ENCODE measurements around the gene FOXI3.

FOXI3 gene

DNA sequence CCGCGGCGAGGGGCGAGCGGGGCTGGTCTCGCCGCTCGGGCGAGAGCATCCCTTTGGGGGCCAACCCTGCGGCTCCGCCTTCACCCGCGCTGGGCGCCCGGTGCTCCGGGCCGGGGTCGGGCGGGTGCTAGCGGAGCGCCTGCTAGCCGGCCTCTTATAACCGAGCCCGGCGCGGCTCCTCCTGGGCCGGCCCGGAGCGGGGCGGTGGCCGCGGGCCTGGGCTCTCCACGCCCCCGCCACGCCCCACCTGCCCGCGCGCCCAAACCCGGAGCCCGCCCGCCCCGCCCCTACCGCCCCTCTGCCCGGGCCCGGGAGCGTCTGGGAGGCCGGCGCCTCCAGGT lies at the start of gene FOXI3:
Gene FOXI3, minus strand, starts transcription at position 129 of the 341 bp plus-strand sequence. CDS start 158 bp downstream, outside the sequence.
- no peak for DNase-seq

- DNase-seq = no peak
These were observed 48.2 kb upstream of the FOXI3 start for GRCh38 chr2:88500691-88501090.

DNA sequence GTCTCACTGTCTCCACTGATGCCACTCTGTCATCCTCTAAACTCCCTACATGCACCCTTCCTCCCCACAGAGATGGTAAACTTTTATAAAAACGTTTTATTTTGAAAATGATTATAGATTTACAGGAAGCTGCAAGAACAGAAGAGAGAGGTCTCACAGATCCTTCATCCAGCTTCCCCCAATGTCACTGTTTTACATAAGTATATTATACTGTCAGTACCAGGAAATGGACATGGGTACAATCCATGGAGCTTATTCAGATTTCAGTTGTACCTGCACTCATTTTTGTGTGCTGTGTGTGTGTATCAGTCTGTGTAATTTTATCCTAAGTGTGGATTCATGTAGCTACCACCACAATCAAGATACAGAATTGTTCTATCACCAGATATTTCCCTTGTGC lies 46.7 kb upstream of the FOXI3 start:
- no peak for DNase-seq

GRCh38 chr2:88493481-88493880 lies 41.0 kb upstream of the FOXI3 start:
- no peak for DNase-seq

DNA sequence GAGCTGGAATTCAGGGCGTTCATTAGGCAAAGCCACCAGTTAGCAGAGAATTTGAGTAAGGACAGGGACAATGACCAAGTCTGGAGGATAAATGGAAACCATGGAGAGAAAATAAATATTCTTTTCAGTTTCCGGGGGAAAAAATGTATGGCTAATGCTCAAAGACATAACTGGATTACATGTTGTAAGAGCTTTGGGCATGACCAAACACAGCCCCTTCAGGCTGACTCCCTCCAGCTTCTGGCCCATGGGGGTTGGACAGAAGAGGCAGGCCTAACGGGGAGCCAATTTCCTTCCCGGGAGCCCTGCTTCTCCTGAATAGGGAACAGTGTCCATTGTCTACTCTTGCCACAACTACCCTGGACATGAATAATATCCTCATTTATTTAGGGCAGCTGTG lies 39.5 kb upstream of the FOXI3 start:
- DNase-seq = no peak

- no peak for DNase-seq
These were observed 36.7 kb upstream of the FOXI3 start for GRCh38 chr2:88489181-88489580.

GRCh38 chr2:88483200-88483599 lies 30.7 kb upstream of the FOXI3 start:
- DNase-seq = no peak

DNA sequence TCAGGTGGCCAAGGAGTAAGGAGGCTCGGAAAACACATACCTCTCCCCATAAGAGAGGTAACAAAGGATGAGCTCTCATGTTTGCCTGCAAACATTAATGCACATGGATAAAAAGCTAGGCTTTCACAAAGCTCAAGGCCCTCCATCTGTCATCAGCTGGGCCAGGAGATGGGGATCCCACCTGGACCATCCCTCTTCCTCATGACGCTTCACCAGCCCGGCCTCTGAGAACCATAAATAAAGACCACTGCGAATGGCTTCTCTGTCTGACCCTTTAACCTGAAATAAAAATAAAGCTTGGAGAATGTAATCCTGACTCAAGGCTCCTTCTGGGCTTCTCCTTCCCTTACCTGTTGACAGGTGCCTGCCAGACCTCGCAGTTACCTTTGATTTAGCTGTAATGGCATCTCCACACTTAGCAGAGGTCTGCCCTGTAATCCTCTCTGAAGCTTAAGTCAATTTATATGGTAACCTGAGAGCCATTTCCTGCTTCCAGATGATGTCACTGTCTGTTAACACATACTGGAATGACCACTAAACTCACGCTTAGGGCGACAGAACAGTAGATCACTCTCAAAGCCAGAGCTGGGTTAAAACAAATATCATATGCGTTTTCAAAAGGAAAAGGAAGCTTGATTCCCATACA lies 29.3 kb upstream of the FOXI3 start:
- peak; percentile 6 for DNase-seq

DNA sequence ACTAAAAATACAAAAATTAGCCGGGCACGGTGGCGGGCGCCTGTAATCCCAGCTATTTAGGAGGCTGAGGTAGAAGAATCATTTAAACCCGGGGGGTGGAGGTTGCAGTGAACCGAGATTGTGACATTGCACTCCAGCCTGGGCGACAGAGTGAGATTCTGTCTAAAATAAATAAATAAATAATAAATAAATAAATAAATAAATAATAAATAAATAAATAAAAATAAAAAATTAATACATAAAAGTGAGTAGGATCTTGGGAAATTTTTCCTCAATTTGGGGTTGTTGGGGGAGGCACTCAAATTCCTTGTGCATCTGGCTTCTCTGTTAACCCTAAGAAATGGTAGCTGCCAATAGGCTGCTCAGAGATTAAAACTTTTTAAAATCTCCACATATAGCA lies 20.3 kb upstream of the FOXI3 start:
- DNase-seq = no peak

DNA sequence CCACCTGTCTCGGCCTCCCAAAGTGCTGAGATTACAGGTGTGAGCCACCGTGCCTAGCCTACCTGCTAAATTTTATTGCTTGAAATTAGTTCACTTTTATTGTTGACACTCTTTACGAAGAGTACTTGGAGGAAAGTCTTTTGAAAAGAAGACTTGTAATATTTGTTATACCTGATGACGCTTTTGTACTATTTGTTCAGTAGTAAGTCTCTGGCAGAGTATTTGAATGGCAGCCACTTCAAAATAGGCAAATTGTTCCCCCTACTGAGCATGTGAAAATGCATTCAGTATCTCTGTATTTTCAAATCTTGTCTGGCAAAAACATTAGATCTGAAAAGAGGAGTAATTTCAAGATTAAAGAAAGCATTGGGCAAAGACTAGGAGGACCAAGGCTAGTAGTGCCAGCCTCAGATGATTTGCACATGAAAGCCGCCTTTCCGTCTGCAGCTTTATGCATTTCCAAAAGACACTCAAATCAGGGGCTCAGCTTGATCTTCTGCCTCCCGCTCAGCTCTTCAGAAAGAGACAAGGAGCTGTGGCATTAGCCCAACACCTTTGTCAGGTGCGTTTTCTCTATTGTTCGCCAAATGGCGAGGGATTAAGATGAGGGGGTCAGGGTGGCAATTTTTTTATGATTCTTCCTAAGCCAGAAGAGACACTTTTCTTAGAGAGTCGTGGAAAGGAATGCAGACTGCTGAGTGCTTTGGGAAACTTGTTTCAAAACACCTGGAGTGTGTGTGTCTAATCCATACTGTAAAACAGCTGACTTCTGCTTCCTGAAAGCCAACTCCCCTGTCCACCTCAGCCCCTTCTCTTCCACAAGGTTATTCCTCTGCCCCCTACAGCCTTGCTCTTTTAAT lies 18.8 kb upstream of the FOXI3 start:
- DNase-seq = no peak

- DNase-seq = no peak
These were observed 17.0 kb upstream of the FOXI3 start for GRCh38 chr2:88469202-88470114.

DNA sequence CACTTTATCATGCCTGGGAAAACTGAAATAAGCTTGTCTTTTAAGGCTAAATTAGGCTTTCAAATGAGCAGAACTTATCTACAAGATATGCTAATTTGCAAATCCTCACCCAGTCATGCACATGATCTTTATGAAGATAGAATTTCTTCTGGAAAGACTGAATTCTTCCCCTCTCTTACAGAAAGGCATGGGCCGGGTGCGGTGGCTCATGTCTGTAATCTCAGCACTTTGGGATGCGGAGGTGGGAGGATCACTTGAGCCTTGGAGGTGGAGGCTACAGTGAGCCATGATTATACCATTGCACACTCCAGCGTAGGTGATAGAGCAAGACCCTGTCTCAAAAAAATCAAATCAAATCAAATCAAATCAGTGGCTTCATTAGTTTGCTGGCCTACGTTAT lies 11.7 kb upstream of the FOXI3 start:
- DNase-seq = no peak

DNA sequence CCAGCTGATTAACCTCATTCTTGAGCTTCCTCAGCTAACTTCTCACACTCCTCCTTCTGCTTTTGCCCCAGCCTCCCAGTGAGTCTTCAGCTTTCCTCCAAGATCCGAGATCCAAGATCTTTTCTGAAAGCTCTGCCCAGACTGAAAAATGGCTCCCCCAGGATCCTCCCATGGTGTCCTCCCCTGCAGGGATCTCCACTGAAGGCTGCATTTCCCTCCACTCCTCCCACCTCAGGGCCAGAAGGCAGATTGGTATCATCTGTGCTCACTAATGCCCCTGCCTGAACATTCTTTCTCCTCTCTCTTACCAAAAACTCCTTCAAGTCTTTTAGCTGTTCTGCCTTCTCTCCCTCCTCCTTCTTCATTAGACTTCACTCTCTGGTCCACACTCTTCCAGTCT lies 6.1 kb upstream of the FOXI3 start:
- no peak for DNase-seq

DNA sequence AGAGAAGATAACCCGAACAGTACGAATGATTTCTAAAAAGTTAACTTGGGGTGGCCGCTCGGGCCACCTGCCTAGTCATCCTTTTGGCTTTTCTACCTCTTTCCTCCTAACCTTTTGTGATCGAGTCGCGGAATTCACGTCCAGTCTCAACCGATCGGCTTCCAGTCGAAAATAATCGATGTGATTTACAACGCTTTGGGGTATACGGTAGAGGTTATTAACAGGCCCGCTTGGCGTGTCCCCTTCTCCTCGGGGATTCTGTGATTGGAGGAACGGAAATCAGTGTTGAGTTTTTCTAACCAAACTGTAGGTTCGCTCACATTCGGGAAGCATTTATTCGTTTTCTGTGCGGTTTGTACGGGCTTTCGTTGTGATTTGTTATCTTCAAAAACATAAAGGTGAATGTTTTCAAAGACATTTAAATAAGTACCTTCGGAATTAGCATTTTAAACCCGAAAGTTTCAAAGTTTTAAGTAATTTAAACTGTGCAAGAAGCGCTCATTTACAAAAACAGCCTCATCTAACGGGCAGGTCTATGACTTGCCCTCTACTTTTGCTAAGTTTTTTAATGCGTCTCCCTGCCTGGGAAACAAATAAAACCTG lies 588 bp upstream of the FOXI3 start:
- DNase-seq = no peak

- no peak for DNase-seq
These were observed 505 bp downstream of the FOXI3 start for GRCh38 chr2:88451811-88452564.

- no peak for DNase-seq
These were observed 1.3 kb downstream of the FOXI3 start for GRCh38 chr2:88450925-88451810.

DNA sequence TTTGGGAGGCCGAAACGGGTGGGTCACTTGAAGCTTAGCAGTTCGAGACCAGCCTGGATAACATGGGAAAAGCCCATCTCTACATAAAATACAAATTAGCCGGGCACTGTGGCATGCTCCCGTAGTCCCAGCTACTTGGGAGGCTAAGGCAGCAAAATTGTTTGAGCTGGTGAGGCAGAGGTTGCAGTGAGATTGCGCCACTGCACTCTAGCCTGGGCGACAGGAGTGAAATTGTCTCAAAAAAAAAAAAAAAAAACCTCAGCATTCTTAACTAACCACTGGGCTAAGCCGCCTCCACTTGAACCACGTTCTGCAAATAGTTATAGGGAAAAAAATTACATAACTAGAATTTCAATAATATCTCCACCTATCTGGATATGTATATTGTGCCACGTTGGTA lies 2.3 kb downstream of the FOXI3 start:
- DNase-seq = no peak

DNA sequence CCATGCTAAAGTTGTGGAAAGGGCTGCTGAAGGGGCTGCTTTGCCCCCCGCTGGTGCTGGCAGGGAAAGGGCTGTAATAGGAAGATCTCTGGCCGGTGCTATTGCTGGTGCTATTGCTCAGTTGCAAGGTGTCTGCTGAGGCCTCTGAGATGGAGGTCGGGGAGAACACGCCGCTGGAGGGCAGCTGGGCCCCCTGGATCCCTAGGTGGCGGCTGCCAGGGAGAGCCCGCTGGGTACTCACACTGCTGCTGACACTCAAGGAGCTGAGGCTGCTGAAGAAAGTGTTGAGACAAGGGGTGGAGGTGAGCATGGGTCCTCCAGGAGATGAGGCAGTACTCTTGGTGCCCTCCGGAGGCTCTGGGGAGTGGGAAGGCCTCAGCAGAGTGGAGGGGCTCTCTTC lies 4.2 kb downstream of the FOXI3 start:
- DNase-seq = no peak

GRCh38 chr2:88443353-88443938 lies 9.0 kb downstream of the FOXI3 start:
- no peak for DNase-seq

GRCh38 chr2:88442473-88442872 lies 10.0 kb downstream of the FOXI3 start:
- DNase-seq = no peak

- DNase-seq = no peak
These were observed 10.4 kb downstream of the FOXI3 start for GRCh38 chr2:88442061-88442460.
